Osteoblast (primary cell): Measurements from ENCODE around the gene CHST11. TPM values are rescaled to one million over a fixed set of nuclear protein-coding genes. Genes with fewer than 3 reads are reported as not detected.
A peak's percentile ranks its signal among the peaks of the same experiment; 100 is the strongest.

Experiments used
- DNase-seq: peaks from one replicate; pipeline ENCODE4 v3.0.0; 2011; ENCODE audit warnings: low spot score, mixed read lengths; ENCODE audit not compliant: insufficient read length; ENCODE audit errors: missing footprints
- H2AFZ ChIP-seq: 2 replicates; pipeline ENCODE4 v1.6.0; 2011; ENCODE audit warnings: mild to moderate bottlenecking, low read length
- H3K27ac ChIP-seq: 2 replicates; pipeline ENCODE4 v1.5.1; 2011; ENCODE audit warnings: mild to moderate bottlenecking, low read depth, low read length, moderate library complexity
- H3K27me3 ChIP-seq: 2 replicates; pipeline ENCODE4 v1.6.0; 2012; ENCODE audit warnings: mild to moderate bottlenecking, control low read depth, inconsistent platforms, low read length, moderate library complexity; ENCODE audit not compliant: insufficient read depth
- H3K36me3 ChIP-seq: 2 replicates; pipeline ENCODE4 v1.5.1; 2011; ENCODE audit warnings: mild to moderate bottlenecking, low read length, control low read depth, moderate library complexity; ENCODE audit not compliant: insufficient read depth
- H3K4me1 ChIP-seq: 2 replicates; pipeline ENCODE4 v1.5.1; 2011; ENCODE audit warnings: mild to moderate bottlenecking, low read length, control low read depth, moderate library complexity; ENCODE audit not compliant: insufficient read depth
- H3K4me2 ChIP-seq: 2 replicates; pipeline ENCODE4 v1.6.0; 2011; ENCODE audit warnings: mild to moderate bottlenecking, low read length; ENCODE audit not compliant: insufficient read depth
- H3K4me3 ChIP-seq: fragments of 200-600 bp; sonication (generic); 3 replicates; pipeline ENCODE4 v1.5.1; 2012; ENCODE audit warnings: mild to moderate bottlenecking, low read length, inconsistent platforms; ENCODE audit not compliant: insufficient read depth
- H3K79me2 ChIP-seq: 2 replicates; pipeline ENCODE4 v1.6.0; 2012; ENCODE audit warnings: mild to moderate bottlenecking, low read length, control low read depth, inconsistent platforms; ENCODE audit not compliant: insufficient read depth
- H3K9me3 ChIP-seq: 2 replicates; pipeline ENCODE4 v1.5.1; 2011; ENCODE audit warnings: low read depth, low read length, control low read depth
- H4K20me1 ChIP-seq: 2 replicates; pipeline ENCODE4 v1.6.0; 2012; ENCODE audit warnings: mild to moderate bottlenecking, low read length, control low read depth; ENCODE audit not compliant: insufficient read depth
- total RNA-seq: library from RNA; depleted of rRNA; stranded (reverse); fragments of >200 nt; gene quantifications from 2 replicates; pipeline ENCODE4 v1.2.3, GENCODE V29; 2012
- TF ChIP-seq, protein P1 (sequence below): IDR thresholded peaks from 2 replicates; pipeline ENCODE4 v1.5.1; 2011; ENCODE audit warnings: mild to moderate bottlenecking, low read depth, low read length, moderate library complexity; ENCODE audit errors: extremely low read depth

CHST11 gene
- total RNA-seq, 1 donor = 24.6 TPM

DNA sequence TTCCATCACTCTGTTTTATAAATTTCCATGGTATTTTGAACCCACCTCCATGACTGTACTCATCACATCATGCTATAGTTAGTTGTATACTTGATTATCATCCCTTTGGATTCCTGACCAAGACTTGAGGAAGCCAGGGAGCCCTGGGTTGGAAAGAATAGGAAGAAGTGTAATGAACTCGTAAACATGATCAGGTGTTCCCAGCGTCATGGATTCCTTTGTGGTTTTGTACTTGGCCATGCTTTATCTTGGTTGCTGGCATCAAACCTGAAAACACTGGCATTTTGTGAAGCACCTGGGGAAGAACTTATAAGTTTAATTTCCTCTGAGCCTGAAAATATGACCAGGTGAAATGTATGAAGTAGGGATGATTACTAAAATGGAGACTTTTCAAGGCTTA, 76.4 kb downstream of the CHST11 start:
- H4K20me1 ChIP-seq = peaks cover 27% of the 10 kb centered on the region
- TF ChIP-seq, protein P1, sequence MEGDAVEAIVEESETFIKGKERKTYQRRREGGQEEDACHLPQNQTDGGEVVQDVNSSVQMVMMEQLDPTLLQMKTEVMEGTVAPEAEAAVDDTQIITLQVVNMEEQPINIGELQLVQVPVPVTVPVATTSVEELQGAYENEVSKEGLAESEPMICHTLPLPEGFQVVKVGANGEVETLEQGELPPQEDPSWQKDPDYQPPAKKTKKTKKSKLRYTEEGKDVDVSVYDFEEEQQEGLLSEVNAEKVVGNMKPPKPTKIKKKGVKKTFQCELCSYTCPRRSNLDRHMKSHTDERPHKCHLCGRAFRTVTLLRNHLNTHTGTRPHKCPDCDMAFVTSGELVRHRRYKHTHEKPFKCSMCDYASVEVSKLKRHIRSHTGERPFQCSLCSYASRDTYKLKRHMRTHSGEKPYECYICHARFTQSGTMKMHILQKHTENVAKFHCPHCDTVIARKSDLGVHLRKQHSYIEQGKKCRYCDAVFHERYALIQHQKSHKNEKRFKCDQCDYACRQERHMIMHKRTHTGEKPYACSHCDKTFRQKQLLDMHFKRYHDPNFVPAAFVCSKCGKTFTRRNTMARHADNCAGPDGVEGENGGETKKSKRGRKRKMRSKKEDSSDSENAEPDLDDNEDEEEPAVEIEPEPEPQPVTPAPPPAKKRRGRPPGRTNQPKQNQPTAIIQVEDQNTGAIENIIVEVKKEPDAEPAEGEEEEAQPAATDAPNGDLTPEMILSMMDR = no peak
- H3K36me3 ChIP-seq = no peaks in the 10 kb centered on the region
- H2AFZ ChIP-seq = no peak overlapping the region
- H3K27ac ChIP-seq = no peak overlapping the region
- H3K4me1 ChIP-seq = peaks cover 5% of the 10 kb centered on the region
- no peaks in the 10 kb centered on the region for H3K9me3 ChIP-seq
- DNase-seq = no peak
- H3K27me3 ChIP-seq = no peaks in the 10 kb centered on the region
- peaks cover 50% of the 10 kb centered on the region for H3K79me2 ChIP-seq
- no peak overlapping the region for H3K4me2 ChIP-seq
- H3K4me3 ChIP-seq = no peak overlapping the region

DNA sequence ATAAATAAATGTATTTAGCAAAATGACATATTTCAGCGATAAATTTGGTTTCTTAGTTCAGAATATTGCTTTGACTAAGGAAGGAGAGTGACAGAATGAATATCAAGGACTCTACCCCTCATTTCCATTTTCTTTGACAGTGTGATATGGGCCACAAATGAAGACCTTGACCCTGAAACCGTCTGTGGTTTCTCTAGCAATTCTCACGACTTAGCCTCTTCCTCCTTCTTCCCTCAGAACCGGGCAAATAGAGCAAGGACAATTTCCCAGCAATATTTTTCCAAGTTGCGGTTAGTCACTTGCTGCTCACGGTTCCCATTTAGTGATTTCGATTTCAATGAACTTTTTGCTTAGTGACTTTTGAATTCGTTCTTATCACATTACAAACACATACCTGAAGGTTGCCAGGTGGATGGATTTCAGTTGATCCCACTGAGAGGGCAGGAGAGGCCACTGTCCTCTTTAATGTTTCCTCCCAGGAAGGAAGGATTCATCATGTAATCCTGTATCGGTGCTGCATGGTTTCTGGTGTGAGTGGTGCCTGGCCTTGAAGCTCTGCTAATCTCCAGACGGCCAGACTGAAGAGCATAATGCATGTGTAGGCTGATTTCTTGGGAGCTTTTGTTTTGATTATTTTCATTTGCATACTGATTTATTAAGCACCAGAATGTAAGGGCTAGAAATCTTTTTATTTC, 77.6 kb downstream of the CHST11 start:
- Histone ChIP-seq H3K9me3 (no peaks in the 10 kb centered on the region), H3K27ac (no peak overlapping the region), H3K79me2 (peaks cover 46% of the 10 kb centered on the region), H2AFZ (peak overlapping the region; percentile 8), H3K4me3 (no peak overlapping the region), H3K36me3 (no peaks in the 10 kb centered on the region), H3K4me2 (peak overlapping the region; percentile 8), H4K20me1 (peaks cover 27% of the 10 kb centered on the region), H3K27me3 (no peaks in the 10 kb centered on the region), H3K4me1 (peaks cover 5% of the 10 kb centered on the region)
- TF ChIP-seq, protein P1 = no peak
- no peak for DNase-seq

DNA sequence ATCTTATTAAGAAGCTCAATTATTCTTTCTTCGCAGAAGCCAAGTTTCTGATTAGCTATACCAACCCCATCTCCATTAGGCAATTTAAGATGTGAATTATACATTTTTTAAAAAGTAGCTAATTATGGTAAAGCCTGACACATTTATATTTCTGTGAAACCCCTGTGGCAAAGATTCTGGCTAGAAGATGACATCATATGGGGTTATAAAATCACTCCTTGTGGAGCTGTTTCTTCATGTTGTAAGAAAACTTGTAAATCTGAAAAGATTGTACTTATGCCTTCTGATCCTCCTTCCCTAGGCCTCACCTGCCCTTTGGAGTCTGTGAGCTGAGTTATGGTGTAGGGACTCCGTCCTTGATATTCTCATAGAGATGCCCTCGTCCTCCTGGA, 78.1 kb downstream of the CHST11 start:
- Histone ChIP-seq H4K20me1 (peaks cover 27% of the 10 kb centered on the region), H2AFZ (no peak overlapping the region), H3K36me3 (no peaks in the 10 kb centered on the region), H3K4me2 (no peak overlapping the region), H3K79me2 (peaks cover 42% of the 10 kb centered on the region), H3K27me3 (no peaks in the 10 kb centered on the region), H3K27ac (no peak overlapping the region), H3K9me3 (no peaks in the 10 kb centered on the region), H3K4me1 (peaks cover 5% of the 10 kb centered on the region), H3K4me3 (no peak overlapping the region)
- no peak for DNase-seq
- TF ChIP-seq, protein P1 = no peak

DNA sequence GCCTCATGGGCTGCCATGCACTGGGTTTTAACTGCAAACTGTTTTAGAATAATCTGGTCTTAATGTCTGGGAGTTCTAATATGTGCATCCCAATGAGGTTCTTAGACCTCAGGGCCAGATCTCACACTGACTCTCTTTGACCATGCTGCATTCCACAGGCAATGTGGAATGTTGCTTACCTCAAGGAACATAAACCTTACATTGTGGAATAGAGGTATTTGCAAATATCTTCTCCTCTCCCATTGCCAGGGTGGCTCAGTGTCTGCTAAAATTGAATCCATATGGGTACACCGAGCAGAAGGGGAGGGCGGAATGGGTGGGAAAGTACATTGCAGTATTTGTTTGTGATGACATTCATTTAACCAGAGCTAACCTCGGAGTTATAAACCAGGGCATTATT, 78.6 kb downstream of the CHST11 start:
- Histone ChIP-seq H2AFZ (no peak overlapping the region), H4K20me1 (peaks cover 26% of the 10 kb centered on the region), H3K36me3 (no peaks in the 10 kb centered on the region), H3K79me2 (peaks cover 40% of the 10 kb centered on the region), H3K4me1 (peaks cover 5% of the 10 kb centered on the region), H3K27me3 (no peaks in the 10 kb centered on the region), H3K9me3 (no peaks in the 10 kb centered on the region), H3K27ac (no peak overlapping the region), H3K4me2 (no peak overlapping the region), H3K4me3 (no peak overlapping the region)
- TF ChIP-seq, protein P1 = no peak
- no peak for DNase-seq
